Measurements from ENCODE around the gene ITPR2.
"Not testable (repeated sequence)": the region's sequence is repeated elsewhere in the genome, so short reads cannot be mapped to it uniquely, and the experiment has no call there.

The ITPR2 gene

DNA sequence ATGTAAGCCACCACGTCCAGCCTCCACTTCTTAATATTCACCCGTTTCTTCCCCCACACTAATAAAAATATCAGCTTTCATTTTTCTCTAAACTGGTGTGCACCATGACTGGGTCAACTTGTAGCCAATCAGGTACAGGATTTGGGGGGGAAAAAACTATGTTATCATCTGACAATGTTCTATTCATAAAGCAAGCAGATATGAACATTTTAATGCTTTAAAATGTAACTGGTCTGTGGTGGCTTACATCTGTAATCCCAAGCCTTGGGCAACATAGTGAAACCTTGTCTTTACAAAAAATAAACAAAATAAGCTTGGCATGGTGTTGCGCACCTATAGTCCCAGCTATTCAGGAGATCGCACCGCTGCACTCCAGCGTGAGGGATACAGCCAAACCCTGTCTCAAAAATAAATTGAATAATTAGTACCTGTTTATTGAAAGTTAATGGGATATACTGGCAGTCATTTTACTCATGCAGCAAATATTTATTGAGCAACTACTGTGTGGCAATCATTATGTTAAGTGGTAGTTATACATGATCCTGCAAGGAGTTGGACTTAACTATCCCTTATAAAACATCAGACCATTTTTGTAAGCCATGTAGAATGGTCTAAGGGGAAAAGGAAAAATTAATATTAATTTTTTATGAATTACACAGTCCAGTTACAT is 15.3 kb upstream of the ITPR2 start:
- no peak for DNase-seq

DNA sequence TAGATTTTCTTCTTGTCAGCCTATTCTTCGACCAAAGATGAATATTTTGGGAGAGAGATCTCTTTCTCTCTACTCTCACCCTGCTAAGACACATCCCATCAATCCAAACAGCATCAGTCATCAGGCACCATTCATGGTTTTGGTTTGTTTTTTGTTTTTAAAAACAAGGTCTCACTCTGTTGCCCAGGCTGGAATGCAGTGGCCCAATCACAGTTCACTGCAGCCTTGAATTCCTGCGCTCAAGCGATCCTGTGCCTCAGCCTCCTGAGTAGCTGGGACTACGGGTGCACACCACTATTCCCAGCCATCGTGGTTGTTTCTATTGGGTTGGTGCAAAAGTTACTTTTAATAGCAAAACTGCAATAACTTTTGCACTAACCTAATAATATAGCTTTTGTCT is 14.4 kb upstream of the ITPR2 start:
- no peak for DNase-seq

DNA sequence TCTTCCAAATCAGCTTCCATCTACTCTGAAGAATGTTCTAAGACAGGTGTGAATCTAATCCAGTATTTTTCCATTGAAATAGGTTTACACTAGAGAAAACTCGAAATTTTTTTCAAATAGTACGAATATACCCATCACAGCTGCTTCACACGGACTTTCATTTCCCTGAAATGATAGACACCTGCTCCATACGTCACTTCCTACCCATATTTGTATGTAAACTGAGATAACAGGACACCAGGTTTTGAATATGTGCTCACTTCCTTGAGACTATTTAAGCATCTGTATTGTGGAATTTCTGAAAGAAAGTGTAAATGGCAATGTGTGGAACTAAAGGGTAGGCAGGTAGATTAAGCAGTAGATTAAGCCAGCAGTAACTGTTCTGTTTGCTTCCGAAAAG is 13.4 kb upstream of the ITPR2 start:
- DNase-seq = no peak

DNA sequence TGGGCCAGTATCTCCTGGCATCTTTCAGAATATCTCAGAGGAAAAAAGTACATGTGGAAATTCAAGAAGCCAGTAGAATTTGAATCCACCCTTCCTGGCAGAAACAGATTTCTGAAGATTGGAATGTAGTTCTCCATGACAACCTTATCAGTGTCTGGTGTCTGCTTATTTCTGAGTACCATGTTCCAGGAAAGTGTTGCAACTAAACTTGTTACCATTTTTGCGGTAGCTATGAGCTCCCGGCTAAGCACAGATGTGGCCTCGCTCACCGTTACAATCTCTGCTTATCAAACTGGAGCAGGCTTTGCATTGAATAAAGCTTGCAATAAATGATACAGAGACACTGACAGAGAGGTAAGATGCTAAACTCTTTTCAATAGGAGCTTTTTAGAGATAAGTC is 13.0 kb upstream of the ITPR2 start:
- DNase-seq = no peak

DNA sequence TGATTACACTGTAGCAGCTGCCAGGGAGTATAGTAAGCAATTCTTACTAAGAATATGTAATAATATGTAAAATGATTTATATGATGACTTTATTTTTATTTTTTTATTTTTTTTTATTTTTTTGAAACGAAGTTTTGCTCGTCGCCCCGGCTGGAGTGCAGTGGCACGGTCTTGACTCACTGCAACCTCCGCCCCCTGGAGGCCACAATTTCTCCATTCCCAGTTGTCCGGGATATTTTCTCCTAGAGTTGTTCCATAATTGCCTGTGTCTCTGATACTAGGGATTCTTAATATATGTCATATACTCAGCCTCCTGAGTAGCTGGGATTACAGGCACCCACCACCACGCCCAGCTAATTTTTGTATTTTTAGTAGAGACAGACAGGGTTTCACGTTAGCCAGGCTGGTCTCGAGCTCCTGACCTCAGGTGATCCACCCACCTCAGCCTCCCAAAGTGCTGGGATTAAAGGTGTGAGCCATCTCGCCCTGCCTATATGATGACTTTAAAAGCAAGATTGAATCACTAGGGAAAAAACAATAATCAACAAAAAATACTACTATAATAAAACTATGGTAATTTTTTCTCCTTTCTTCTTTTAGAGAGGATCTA is 12.2 kb upstream of the ITPR2 start:
- no peak for DNase-seq

DNA sequence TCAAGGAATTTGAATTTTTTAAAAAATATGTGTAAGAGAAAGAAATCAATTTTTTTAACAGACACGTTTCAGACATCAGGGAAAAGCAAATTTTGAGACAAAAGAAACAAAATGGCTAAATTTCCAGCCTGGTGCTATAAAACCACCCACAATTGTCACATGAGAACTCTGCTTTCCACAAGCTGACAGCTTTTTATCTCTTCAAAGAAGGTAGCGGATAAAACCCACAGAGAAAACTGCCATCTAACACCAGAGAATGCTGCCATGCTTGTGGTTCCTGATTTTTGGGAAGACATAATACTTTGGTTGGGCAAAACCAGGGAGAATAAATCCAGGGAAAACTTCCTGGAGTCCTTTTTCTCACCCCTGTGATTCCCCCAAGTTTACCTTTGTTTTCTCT is 10.3 kb upstream of the ITPR2 start:
- no peak for DNase-seq

DNA sequence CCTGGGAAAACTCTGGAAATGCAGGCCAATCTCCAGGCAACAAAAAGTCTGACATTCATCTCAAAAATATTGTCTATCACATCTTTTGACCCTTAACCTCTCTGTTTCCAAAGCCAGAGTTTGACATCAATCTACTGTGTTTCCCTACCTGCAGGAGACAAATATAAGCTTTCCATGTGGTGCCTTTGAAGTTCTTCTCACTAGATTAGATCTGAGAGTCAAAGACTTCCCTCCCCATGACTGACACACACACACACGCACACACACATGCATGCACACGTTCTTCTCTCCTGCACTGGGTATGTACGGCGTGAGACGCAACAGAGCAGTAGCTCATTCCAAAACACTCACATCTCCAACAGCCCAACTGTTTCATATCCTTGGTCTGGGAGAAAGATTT is 8.1 kb upstream of the ITPR2 start:
- no peak for DNase-seq

DNA sequence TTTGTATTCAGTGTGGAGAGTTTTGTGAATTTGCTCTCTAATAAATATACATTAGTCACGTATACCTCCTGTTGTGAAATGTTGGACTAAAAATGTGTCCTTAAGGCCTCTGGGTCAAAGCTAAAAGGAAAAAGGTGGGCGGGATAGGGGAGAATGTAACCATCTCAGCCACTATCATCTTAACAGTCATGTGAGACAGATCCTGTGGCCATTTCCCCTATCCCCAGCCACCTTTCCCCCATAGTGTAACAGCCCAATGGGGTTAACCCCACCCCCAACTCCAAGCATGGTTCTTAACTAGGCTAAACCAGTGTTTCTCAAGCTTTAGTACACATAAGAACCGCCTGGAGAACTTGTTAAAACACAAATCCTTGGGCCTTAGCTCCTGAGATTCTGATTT is 6.5 kb upstream of the ITPR2 start:
- DNase-seq = no peak

DNA sequence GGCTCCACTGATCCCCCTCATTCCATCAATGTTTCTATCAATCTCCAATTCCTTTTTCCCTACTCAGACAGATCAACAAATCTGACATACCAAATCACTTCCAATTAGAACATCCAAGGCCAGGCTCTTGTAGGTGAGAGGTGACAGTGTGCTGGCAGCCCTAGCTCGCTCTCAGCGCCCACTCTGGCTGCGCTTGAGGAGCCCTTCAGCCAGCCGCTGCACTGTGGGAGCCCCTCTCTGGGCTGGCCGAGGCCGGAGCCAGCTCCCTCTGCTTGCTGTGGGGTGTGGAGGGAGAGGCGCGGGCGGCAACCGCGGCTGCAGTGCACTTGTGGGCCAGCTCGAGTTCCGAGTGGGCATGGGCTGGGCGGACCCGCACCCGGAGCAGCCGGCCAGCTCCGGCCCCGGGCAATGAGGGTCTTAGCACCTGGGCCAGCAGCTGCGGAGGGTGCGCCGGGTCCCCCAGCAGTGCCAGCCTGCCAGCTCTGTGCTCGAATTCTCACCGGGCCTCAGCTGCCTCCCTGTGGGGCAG is 6.0 kb upstream of the ITPR2 start:
- DNase-seq = no peak

DNA sequence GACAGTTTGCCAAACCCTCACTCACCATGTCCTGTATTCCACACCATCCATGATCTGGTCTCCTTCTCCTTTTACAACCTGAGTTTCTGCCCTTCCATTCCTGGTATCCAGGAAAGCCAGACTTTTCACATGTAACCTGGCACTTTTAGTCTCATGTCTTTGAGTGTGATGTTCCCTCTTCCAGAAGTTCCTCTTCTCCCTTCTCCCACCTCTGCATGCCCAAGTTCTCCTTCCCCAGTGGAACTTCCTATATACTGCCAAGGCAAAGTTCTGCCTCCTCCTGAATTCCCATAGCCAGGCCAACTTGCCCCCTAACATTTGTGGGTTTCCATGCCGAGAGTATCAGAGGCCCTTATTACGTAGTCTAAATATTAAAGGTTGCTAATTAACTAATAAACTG is 3.2 kb upstream of the ITPR2 start:
- DNase-seq = no peak

DNA sequence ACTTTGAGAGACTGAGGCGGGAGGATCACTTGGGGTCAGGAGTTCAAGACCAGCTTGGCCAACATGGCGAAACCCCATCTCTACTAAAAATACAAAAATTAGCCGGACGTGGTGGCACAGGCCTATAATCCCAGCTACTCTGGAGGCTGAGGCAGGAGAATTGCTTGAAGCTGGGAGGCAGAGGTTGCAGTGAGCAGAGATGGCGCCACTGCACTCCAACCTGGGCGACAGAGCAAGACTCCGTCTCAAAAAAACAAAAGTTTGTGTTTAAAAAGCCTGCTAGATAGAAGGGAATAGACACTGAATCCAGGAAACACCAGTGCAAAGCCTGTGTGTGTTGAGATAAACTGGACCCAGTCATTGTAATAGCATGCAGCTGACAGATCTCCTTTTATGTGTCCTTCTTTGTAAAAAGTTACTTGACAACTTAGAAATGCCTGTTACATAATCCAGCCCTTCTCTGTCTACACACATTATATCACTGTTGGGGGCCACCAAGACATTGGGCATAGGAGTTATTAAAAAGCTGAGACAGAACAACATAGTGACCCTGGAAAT is 1.6 kb upstream of the ITPR2 start:
- DNase-seq = not testable (repeated sequence)

DNA sequence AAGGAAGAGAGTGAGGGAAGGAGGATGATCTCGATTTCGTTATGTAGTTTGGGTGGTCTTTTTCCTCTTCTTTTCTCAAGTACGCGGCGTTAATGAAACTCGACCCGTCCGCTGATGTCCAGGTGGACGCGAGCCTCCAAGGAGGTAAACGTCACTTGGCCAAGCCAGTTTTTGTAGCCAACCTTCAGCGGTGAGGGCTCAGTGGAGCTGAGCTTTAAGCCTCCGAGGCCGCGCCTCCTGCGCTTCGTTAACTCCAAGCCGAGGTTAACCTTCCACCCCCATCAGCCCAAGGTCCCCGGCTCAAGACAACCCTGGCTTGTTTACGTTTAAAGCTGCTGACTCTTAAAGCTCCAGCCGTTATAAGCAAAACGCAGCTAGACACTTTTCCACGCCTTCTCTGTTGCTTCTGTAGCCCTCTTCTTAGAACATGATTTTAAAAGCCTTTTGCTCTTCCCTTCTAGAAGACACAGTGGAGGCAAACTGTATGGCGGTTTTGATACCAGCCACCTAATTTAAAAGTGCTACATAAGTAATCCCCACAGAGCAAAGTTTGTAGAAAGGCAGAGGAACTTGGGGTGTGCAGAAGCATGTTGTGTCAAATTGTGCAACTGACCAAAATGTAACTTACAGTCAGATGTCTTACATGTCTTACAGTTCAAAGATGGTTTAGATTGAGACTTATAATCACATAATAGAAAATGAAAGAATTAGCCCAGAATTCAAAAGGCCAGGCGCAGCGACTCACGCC is 923 bp upstream of the ITPR2 start:
- no peak for DNase-seq

DNA sequence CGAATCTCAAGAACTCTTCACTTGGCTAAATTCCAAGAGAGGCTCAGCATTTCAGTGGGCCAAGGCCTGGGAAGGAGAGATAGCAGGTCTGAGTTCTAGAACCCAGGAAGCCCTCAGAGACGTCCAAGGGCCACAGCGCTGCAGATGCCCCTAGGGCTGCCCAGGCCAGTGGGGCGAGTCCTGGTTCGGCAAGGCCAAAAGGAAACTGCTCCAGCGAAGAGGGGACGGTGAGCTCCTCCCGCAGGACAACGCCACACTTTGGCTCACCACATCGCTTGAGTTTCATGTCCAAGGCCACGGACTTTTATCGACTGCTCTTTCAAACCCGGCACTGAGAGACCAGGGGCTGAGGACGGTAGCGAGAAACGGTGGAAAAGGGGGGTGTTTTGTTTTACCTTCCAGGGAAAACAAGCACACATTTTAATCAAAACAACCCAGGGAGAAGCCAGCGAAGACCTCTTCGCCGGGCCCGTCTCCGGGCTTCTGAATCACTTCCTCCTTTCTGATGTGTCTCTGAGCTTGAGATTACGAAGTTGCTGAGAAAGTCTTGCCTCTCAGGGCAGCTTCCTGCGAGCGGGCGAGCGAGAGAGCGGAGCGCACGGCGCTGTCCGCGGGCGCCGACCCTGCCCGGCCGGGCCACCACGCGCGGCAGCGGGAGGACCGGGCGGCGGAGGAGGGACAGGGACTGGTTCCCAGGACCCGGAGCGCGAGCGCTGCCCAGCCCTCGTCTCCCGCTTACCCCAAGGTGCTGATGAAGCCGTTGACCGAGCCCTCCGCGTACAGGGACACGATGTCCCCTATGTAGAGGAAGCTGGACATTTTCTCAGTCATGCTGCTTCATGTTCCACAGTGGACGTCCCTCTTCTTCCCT is 808 bp downstream of the ITPR2 start:
- no peak for DNase-seq

DNA sequence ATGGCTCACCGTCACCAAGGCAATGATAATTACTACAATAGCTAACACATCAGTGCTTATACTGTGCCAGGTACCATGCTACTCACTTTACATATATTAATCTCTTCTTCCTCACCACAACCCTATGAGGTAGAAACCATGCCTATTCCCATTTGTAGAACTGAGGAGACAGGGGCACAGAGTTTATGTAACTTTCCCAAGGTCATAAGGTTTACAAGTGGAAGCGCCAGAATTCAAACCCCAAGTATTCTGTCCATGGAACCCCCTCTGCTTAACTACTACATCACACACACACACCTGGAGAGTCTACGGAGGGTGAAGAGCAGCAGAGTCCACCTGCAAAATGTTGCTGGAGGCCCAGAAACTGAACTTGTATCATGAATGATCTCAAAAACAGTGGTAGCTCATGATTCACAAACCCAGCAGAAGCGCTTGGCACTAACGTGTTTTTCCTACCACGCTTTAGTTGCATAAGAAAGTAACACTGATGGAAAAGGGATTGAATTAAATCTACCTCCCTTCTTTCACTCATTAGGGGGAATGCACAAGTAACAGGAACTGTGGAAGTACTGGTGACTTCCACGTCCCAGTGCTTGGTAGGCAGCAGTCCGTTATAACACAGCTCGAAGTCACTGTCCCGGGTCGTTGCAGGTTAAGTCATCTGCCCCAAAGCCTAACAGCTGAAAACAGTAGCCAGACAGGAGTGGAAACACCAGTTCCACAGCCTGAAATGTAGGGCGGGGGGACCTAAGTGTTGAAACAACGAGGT is 2.0 kb downstream of the ITPR2 start:
- DNase-seq = no peak

DNA sequence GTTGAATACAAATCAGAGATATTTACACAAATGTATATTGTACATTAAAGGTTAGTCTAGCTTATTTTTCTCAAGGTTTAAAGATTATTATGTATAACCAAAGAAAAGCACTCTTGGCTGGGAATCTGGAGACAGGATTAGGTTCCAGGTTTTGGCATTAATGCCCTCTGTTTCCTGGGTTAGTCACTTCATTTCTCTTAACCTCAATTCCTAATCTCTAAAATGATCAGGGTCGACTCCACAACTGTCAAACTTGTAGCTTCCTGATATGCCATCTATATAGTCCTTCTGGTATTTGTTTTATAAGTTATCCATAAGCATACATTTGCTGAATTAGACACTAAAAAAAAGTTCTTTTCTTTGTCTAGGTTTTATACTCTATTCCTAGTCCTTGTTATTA is 2.6 kb downstream of the ITPR2 start:
- DNase-seq = no peak

DNA sequence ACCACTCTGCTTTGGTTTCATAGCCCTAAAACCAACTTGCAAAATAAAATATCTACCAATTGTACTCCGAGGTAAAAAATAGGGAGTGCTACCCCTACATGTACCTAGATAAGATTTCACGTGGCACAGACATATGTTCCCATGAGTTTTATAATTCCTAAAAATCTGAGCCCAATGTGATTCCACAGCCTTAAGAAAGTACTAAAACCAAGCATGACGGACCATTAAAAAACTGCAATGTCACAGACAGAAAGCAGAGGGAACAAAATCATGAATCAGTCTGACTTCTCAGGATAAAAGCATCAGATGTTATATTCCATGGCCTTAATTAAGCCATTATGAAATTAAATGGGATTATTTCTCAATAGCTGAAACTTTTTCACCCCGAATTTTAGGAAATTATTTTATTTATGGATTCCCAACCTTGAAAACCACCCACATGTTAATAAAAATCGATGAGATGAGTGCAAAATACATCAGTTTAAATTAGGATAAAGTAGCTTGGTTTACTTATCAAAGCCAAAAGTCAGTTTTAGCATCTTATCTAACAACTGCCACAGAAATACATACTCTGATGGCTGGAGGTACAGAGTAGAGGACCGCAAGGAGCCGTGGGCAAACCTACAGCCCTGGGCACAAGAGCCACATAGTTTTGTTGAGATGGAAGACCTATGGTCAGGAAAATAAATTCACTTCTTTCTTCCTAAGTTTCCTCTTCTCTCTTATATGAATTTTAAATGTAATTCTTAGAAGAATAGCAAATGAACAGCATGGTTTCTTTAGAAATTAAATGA is 4.5 kb downstream of the ITPR2 start:
- no peak for DNase-seq

DNA sequence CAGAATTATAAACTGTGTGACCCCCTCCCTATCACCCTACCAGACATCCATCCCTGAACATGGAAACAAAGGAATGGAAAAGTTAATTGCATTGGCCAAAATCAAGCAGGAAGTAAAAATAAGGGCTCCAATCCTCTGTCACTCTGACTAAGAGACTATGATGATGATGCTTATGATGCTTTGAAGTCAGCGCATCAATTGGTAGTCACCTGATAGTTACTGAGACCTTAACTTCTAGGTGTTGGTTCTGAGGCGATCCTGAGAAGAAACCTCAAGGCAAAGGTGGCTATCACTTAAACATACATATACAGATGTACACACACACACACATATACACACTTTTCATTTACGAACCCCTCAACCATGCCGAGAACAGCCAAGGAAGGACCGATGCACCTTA is 6.6 kb downstream of the ITPR2 start:
- no peak for DNase-seq

DNA sequence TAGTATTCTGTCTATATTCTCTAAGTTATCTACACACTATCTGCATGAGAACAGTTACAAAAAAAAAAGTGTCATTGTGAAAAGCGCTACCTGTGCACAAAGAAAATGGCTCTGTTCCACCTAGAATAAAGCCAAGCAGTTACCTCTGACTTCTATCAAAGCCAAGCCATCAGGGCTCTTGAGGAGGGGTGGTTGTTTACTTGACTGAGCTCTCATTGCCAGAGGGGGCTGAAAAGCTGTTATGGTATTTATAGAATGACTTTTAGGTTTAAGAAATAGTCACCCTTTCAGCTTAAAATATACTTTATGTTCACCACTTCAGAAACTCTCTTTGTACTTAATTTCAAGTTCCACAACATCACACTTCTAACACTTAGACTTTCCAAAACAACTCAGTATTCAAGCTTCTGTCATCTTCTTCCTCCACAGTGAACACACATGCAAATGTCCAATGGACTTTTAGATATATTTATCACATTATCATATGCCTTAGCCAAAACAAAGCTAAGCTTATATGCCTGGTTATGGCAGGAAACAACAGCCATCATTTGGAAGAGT is 7.5 kb downstream of the ITPR2 start:
- no peak for DNase-seq

DNA sequence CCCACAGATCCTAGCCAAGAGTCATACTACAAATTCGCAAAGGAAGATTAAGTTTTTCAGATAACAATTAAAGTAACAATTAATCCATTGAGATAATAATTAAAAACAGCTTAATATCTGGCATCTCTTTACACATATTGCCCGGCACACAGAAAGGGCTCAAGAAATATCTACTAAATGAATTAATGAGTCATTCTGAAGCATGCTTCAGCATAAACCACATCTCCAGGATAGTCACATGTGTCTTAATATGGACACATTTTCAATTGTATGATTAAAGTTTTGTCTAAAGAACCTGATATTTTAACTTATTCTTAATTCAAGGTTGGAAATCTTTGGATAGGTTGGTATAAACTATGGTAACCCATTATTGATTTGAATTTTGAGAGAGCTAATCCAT is 9.6 kb downstream of the ITPR2 start:
- DNase-seq = no peak

DNA sequence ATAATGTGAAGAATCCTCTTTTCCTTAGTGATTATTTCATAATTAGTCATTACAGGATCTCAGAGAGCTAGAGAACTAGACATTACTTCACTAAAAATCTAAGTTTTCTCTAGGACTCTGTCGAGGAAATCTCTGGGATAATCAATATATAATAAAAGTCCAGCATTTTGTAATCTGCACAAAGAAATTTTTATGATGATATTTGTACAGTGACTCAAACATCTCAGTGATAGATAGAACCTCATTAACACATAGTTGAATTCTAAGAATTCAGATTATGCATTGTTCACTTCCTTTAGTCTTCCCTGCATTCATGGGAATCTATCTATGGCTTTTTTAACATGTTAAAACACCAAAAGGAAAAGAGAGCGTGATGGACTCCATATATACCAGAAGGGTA is 11.0 kb downstream of the ITPR2 start:
- DNase-seq = no peak

DNA sequence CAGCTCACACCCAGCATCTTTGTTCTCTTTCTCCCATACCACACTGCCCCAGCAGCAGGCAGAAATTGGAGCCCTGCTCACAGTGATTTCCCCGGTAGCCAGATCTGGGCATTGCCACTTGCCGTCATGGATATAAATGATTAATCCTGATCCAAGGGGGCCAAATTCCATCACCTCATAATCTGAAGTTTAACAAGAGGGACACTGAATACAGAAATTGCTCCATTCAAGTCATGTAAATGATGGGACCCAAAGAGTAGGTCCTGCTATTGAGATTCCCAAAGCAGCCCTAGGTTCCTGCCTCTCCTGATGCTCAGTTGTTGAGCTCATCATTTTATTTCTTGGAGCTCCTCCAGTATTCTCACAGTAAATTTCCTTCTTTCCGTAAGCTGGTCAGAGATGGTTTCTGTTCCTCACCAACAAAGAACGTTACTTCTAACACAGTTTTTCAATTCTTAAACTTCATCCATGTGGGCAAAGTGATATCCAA is 11.7 kb downstream of the ITPR2 start:
- DNase-seq = no peak
